A673 (cell line): Measurements from ENCODE around the gene FTCD.

Experiments used
- EZH2 ChIP-seq: fragments of 200-600 bp; sonication (generic); IDR thresholded peaks from 2 replicates; pipeline ENCODE4 v1.6.1; 2017; ENCODE audit warnings: borderline replicate concordance, low read depth, mild to moderate bottlenecking, mixed read lengths, antibody characterized with exemption, low read length; ENCODE audit not compliant: poor library complexity, severe bottlenecking
- TF ChIP-seq, protein P1 (sequence below): fragments of 300-800, 200-600 bp; sonication (generic); conservative IDR thresholded peaks from 2 replicates; pipeline ENCODE4 v1.5.1; 2017; ENCODE audit warnings: low read depth, mild to moderate bottlenecking, antibody characterized with exemption, low read length, moderate library complexity, mixed read lengths

DNA sequence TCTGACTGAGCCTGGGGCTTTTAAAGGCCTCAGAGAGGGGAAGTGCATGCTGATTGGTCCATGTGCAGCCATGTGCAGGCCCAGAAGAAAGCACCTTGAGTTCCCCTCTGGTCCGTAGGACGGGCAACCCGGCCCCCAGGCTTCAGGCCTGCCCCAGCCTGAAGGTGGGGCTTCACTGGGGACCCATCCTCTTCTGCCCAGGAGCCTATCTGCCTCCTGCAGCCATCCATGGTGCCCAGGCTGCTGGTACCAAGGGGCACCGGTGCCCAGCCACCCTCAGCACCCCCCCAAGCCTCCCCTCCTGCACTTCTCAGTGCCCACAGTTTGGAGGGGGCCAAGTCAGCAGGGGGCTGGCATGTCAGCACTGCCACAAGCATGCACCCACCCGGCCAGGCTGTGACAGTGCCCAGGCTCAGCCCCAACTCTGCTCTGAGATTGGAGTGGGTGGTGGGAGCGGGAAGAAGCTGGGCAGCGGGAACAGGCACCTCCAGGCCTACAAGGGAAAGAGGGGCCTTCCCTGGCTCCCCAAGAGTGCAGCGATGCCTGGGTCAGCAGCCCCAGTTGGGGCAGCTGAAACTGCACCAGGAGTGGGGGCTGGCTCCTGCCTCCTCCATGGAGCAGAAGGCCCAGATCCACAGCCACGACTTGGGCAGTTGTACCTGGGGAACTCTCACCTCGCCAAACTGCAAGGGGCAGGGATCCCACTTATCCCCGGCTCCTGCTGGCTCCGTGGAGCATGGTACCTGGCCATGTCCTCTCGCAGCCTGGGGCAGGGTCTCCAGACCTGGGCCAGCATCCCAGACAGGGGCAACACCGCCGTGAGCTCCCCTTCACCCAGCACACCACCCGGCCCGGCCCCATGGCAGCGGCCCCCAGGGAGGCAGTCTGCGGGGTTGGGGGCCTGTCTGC, 45.8 kb downstream of the FTCD start:
- TF ChIP-seq, protein P1, sequence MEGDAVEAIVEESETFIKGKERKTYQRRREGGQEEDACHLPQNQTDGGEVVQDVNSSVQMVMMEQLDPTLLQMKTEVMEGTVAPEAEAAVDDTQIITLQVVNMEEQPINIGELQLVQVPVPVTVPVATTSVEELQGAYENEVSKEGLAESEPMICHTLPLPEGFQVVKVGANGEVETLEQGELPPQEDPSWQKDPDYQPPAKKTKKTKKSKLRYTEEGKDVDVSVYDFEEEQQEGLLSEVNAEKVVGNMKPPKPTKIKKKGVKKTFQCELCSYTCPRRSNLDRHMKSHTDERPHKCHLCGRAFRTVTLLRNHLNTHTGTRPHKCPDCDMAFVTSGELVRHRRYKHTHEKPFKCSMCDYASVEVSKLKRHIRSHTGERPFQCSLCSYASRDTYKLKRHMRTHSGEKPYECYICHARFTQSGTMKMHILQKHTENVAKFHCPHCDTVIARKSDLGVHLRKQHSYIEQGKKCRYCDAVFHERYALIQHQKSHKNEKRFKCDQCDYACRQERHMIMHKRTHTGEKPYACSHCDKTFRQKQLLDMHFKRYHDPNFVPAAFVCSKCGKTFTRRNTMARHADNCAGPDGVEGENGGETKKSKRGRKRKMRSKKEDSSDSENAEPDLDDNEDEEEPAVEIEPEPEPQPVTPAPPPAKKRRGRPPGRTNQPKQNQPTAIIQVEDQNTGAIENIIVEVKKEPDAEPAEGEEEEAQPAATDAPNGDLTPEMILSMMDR = no peak
- no peak for TF ChIP-seq EZH2
